GM19467 (cell line): ENCODE results near the gene ME3.
"Not testable (repeated sequence)": the region's sequence is repeated elsewhere in the genome, so short reads cannot be mapped to it uniquely, and the experiment has no call there.

ENCODE experiments used
- ATAC-seq: cut with Tn5 transposase; IDR thresholded peaks from one replicate; pipeline ENCODE4 v1.9.1; 2021; ENCODE audit warnings: mild to moderate bottlenecking, moderate library complexity; ENCODE audit not compliant: unreplicated experiment

Gene ME3

DNA sequence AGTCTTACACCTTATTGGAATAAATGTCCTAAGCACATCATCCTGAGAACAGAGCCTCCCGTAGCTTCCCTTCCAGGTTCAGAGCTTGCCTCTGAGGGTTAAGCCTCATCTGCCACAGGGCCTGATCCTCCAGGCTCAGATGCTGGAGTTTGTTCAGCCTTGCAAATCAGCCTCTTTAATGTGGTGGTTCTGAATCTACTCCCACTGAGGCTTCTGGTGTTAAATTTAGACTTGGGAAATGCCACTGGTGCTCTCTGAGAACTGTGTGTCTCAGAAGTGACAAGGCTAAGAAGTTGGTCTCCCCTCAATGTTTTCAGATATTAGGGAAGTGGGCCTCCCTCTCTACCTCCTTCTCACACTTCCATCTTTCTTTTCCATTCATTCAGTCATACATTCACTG is 229.0 kb downstream of the ME3 start:
- ATAC-seq = no peak

DNA sequence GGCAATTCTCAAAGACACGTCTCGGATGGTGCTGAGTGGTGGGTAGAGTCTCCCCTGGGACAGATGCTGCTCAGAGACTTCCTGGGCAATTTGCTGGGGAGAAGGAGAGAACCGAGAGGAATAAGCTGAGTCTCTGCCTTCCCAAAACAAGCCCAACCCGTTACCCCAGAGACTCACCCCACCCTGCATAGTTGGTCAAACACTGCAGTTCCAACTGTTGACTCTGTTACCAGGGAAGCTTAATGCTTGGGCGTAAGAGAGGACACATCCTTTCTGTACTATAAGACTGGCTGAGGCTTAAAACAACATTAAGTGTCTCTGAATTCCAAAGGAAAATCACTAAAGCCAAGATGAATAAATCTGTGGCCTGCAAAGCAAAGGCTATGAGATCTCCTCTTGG is 229.6 kb downstream of the ME3 start:
- ATAC-seq = no peak

- no peak for ATAC-seq
These were observed 230.0 kb downstream of the ME3 start for GRCh38 chr11:86442420-86442819.

DNA sequence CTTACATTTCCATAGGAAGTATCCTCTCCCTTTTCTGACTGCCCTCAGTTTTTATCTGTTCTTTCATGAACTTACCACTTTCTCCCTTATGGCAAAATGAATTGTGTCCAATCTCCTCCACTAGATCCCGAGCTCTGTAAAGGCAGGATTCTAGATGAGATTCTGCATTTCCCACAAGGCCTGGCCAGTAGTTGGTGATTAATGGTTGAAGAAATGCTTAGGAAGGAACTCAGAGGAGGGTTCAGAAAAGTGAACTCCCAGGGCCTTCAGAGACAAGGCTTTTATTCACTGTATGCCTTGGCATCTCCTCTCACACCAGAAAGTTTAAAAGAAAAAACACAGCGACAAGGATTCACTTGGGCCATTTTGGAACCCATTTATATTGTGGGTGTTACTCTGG is 231.6 kb downstream of the ME3 start:
- ATAC-seq = no peak

GRCh38 chr11:86440305-86440716 is 232.1 kb downstream of the ME3 start:
- ATAC-seq = no peak

- no peak for ATAC-seq
These were observed 233.7 kb downstream of the ME3 start for GRCh38 chr11:86438685-86439084.

GRCh38 chr11:86435711-86436110 is 236.7 kb downstream of the ME3 start:
- ATAC-seq = no peak

- ATAC-seq = not testable (repeated sequence)
These were observed 238.9 kb downstream of the ME3 start for GRCh38 chr11:86433361-86434095.

- no peak for ATAC-seq
These were observed 241.2 kb downstream of the ME3 start for GRCh38 chr11:86431258-86431657.

DNA sequence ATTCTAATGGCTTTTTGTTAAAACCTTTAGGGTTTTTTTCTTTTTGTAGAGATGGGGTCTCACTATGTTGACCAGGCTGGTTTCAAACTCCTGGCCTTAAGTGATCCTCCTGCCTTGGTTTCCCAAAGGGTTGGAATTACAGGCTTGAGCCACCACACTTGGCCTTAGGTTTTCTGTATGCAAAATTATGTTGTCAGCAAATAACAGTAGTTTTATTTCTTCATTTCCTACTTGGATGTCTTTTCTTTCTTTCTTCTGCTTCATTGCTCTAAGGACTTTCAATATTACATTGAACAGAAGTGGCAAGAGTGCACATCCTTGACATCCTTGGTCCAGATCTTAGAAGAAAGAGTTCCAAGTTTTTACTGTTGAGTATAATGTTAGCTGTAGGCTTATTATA is 245.0 kb downstream of the ME3 start:
- ATAC-seq = no peak

- ATAC-seq = not testable (repeated sequence)
These were observed 248.9 kb downstream of the ME3 start for GRCh38 chr11:86423488-86423887.

GRCh38 chr11:86422371-86422770 is 250.0 kb downstream of the ME3 start:
- ATAC-seq = no peak

- ATAC-seq = no peak
These were observed 250.5 kb downstream of the ME3 start for GRCh38 chr11:86421946-86422345.

DNA sequence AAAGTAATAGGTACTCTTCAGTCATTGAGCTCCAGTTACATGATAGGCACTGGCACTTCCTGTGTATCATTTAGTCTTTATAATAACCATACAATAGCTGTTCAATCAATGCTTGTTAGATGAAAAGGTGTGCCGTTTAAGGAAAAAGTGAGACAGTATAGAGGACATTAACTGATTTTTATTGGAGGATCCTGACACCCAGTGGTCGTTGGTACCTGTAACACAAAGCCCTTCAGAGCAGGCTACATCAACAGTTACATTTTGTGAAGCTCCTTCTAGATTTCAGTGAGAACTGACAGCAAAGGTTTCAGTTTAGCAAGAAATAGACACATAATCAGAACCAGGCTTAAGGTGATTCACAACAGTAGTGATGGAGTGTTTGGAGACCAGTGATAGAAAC is 253.5 kb downstream of the ME3 start:
- no peak for ATAC-seq

GRCh38 chr11:86418513-86418912 is 253.9 kb downstream of the ME3 start:
- no peak for ATAC-seq

DNA sequence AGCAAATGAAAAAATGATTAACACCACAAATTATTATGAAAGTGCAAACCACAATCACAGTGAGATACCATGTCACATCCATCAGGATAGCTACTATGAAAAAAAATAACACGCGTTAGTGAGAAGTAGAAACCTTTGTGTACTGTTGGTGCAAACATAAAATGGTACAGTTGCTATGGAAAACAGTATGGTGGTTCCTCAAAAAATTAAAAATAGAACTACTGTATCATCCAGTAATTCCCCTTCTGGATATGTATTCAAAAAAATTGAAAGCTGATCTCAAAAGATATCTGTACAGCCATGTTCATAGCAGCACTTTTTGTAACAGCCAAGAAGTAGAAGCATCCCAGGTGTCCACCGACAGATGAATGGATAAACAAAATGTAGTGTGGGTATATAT is 254.3 kb downstream of the ME3 start:
- ATAC-seq = no peak

GRCh38 chr11:86416951-86417350 is 255.5 kb downstream of the ME3 start:
- ATAC-seq = not testable (repeated sequence)

DNA sequence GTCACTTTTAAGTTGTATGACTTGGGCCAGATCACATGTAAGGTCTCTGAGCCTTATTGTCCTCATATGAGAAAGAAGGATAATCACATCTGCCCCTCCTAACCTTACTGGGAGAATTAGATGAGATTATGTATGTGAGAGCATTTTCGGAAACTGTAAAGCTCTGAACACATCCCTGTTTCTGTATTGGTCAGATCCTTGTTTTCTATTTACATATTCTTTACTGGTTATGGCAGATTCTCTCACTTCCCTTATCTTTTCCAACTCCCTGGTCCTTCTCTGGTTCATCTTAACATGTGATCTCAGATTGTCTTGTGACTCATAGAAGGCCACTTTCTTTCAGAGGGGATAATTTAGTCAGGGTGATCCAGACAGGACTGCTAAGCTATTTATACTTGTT is 255.9 kb downstream of the ME3 start:
- no peak for ATAC-seq

GRCh38 chr11:86415026-86415425 is 257.4 kb downstream of the ME3 start:
- ATAC-seq = no peak

DNA sequence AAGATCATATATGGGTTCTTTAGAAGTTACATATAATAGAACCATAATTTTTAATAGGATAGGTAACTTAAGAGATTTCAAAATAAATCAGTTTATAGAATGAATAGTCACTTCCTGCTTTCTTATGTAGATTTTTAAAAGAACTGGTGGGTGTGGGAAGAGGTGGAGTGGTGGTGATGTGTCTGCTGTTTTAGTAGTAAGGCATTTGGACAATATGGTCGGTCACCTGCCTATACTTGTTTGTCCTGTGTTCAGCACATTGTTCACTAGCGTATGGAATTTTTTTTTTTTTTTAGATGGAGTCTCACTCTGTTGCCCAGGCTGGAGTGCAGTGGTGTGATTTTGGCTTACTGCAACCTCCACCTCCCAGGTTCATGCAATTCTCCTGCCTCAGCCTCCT is 258.4 kb downstream of the ME3 start:
- no peak for ATAC-seq

GRCh38 chr11:86408845-86409244 is 263.6 kb downstream of the ME3 start:
- ATAC-seq = no peak

GRCh38 chr11:86403458-86403857 is 269.0 kb downstream of the ME3 start:
- ATAC-seq = no peak

- no peak for ATAC-seq
These were observed 274.3 kb downstream of the ME3 start for GRCh38 chr11:86398106-86398505.
